K562 (cell line): Measurements from ENCODE around the gene SERPINA10.

Experiments
- CTCF ChIP-seq, 3 experiments: IDR thresholded peaks in 2 of 3; conservative IDR thresholded peaks in 1 of 3; 2 replicates each; pipeline ENCODE4 v1.5.1; 2011 to 2012; ENCODE audit warnings: low read length in 3 of 3, mild to moderate bottlenecking in 3 of 3, control low read depth in 2 of 3, improper control_type of control experiment in 1 of 3, inconsistent platforms in 1 of 3, low read depth in 1 of 3, mixed read lengths in 1 of 3, moderate library complexity in 1 of 3; ENCODE audit not compliant: insufficient read depth in 2 of 3
- FOXP1 ChIP-seq: sonication (generic); formaldehyde crosslinking; IDR thresholded peaks from 2 replicates; pipeline ENCODE4 v1.8.0; 2022; ENCODE audit warnings: mild to moderate bottlenecking, missing genetic modification reagents
- JUND ChIP-seq, 2 experiments: IDR thresholded peaks; 2 replicates in 1 of 2; 3 replicates in 1 of 2; pipeline ENCODE4 v1.6.1; 2011; ENCODE audit warnings: borderline replicate concordance in 2 of 2, low read depth in 2 of 2, low read length in 2 of 2, improper control_type of control experiment in 1 of 2, missing biosample characterization in 1 of 2, missing genetic modification characterization in 1 of 2, missing genetic modification reagents in 1 of 2
- PHF20 ChIP-seq: fragments of 450-650 bp; IDR thresholded peaks from 2 replicates; pipeline ENCODE4 v1.6.1; 2018; ENCODE audit not compliant: partially characterized antibody
- POLR2A ChIP-seq: fragments of 450-650 bp; conservative IDR thresholded peaks from 2 replicates; pipeline ENCODE4 v1.6.1; 2016
- RHOXF2B ChIP-seq: fragments of 250-450 bp; sonication (Bioruptor Pico); conservative IDR thresholded peaks from 2 replicates; pipeline ENCODE4 v1.5.1; 2021
- SMARCB1 ChIP-seq: IDR thresholded peaks from 2 replicates; pipeline ENCODE4 v1.6.1; 2011; ENCODE audit warnings: improper control_type of control experiment, low read depth; ENCODE audit not compliant: insufficient read length
- SMARCE1 ChIP-seq: fragments of 450-650 bp; IDR thresholded peaks from 2 replicates; pipeline ENCODE4 v1.7.1; 2016; ENCODE audit warnings: mild to moderate bottlenecking
- ZFP91 ChIP-seq: sonication (generic); formaldehyde crosslinking; IDR thresholded peaks from 2 replicates; pipeline ENCODE4 v1.8.0; 2022; ENCODE audit warnings: mild to moderate bottlenecking, missing genetic modification reagents

GRCh38 chr14:94322648-94323570, 29.8 kb upstream of the SERPINA10 start, which contains the start of gene SERPINA6:
- no peak for TF ChIP-seq CTCF (IDR thresholded peaks at IDR 0.05 in 2 of 3, conservative IDR thresholded peaks at IDR 0.05 in 1 of 3; ENCODE audit: insufficient read depth in 2 of 3, low read depth in 1 of 3, low read length in 3 of 3)
- no peak for TF ChIP-seq RHOXF2B (CRISPR knock-in tag)
- no peak for TF ChIP-seq JUND (IDR thresholded peaks at IDR 0.05; ENCODE audit: borderline replicate concordance, low read depth, low read length)
- TF ChIP-seq JUND (tag; IDR thresholded peaks at IDR 0.05; ENCODE audit: borderline replicate concordance, low read depth, low read length), result no peak
- TF ChIP-seq PHF20, result no peak
- no peak for TF ChIP-seq SMARCB1
- no peak for TF ChIP-seq FOXP1 (CRISPR knock-in tag)
- no peak for TF ChIP-seq SMARCE1
- TF ChIP-seq ZFP91 (CRISPR knock-in tag), result no peak
- TF ChIP-seq POLR2A, result no peak
